ENCODE measurements around the gene FLII.
"Not testable (repeated sequence)": the region's sequence is repeated elsewhere in the genome, so short reads cannot be mapped to it uniquely, and the experiment has no call there.

Gene FLII

GRCh38 chr17:18258356-18259038, at the start of gene FLII:
FLII (minus strand) TSS chr17:18258738; CDS start chr17:18258690, 48 bp downstream.
- DNase-seq, result peak in 48 of 58 donors; percentile 8 to 84 (median 54)

GRCh38 chr17:18303206-18303605, 44.7 kb upstream of the FLII start:
- not testable (repeated sequence) for DNase-seq

- no peak for DNase-seq
Observed at GRCh38 chr17:18300725-18301480, 42.4 kb upstream of the FLII start.

GRCh38 chr17:18298061-18298460, 39.5 kb upstream of the FLII start:
- DNase-seq, result not testable (repeated sequence)

GRCh38 chr17:18291718-18292540, 33.4 kb upstream of the FLII start:
- DNase-seq, result no peak

GRCh38 chr17:18285296-18285695, 26.8 kb upstream of the FLII start:
- no peak for DNase-seq

GRCh38 chr17:18281788-18282187, 23.2 kb upstream of the FLII start:
- no peak for DNase-seq

- peak in 1 of 58 donors; percentile 47 for DNase-seq
Observed at GRCh38 chr17:18280766-18281371, 22.3 kb upstream of the FLII start.

- DNase-seq, result no peak
Observed at GRCh38 chr17:18280249-18280648, 21.7 kb upstream of the FLII start.

- no peak for DNase-seq
Observed at GRCh38 chr17:18278867-18279266, 20.3 kb upstream of the FLII start.

GRCh38 chr17:18277076-18277475, 18.5 kb upstream of the FLII start:
- DNase-seq, result no peak

GRCh38 chr17:18270046-18270931, 11.8 kb upstream of the FLII start:
- no peak for DNase-seq

GRCh38 chr17:18267927-18268711, 9.6 kb upstream of the FLII start:
- no peak for DNase-seq

- DNase-seq, result no peak
Observed at GRCh38 chr17:18267366-18267765, 8.8 kb upstream of the FLII start.

- no peak for DNase-seq
Observed at GRCh38 chr17:18263885-18264682, 5.5 kb upstream of the FLII start.

- no peak for DNase-seq
Observed at GRCh38 chr17:18262641-18263040, 4.1 kb upstream of the FLII start.

- DNase-seq, result no peak
Observed at GRCh38 chr17:18262111-18262510, 3.6 kb upstream of the FLII start.

GRCh38 chr17:18261659-18262058, 3.1 kb upstream of the FLII start:
- DNase-seq, result no peak

GRCh38 chr17:18261146-18261515, 2.6 kb upstream of the FLII start:
- peak in 12 of 58 donors; percentile 4 to 48 (median 30) for DNase-seq
